AG04450 (cell line): Measurements from ENCODE around the gene DCPS. TPM values are rescaled to one million over a fixed set of nuclear protein-coding genes. Genes with fewer than 3 reads are reported as not detected.

Experiments used
- CTCF ChIA-PET: fragments of 300-600, 350-600 bp; formaldehyde crosslinking; extraction: SDS; loops from one replicate; lab custom pipeline; 2022; ENCODE audit warnings: antibody characterized with exemption, inconsistent platforms; lab: Charles Lee
- POLR2A ChIA-PET: fragments of 350-600 bp; formaldehyde crosslinking; extraction: SDS; loops from one replicate; lab custom pipeline; 2021; ENCODE audit warnings: antibody characterized with exemption, inconsistent platforms; lab: Yijun Ruan, JAX
- DNase-seq: peaks from one replicate; pipeline ENCODE4 v3.0.0-alpha.2; 2011; ENCODE audit warnings: low read depth, low spot score
- H3K27ac ChIP-seq: one replicate; pipeline ENCODE4 v1.5.1; 2012; ENCODE audit warnings: low read depth, low read length, control low read depth
- H3K27me3 ChIP-seq: one replicate; pipeline ENCODE4 v1.6.0; 2012; ENCODE audit warnings: low read length; ENCODE audit not compliant: control insufficient read depth, insufficient read depth
- H3K4me3 ChIP-seq: 2 replicates; pipeline ENCODE4 v1.5.1; 2011; ENCODE audit warnings: mild to moderate bottlenecking, low read depth, low read length, control low read depth
- H3K9me3 ChIP-seq: 2 replicates; pipeline ENCODE4 v1.5.1; 2012; ENCODE audit warnings: low read length; ENCODE audit not compliant: control insufficient read depth, insufficient read depth
- CTCF ChIP-seq: IDR thresholded peaks from 2 replicates; pipeline ENCODE4 v1.5.1; 2011; ENCODE audit warnings: low read depth, low read length, control low read depth, inconsistent platforms
- polyA plus RNA-seq: library from polyadenylated mRNA; depleted of rRNA; stranded (reverse); fragments of >200 nt; gene quantifications from 2 replicates; pipeline ENCODE4 v1.2.3, GENCODE V29; 2011

Gene DCPS
- polyA plus RNA-seq, 1 experiment: 20.4 TPM

GRCh38 chr11:126284829-126285228 is 19.0 kb upstream of the DCPS start:
- POLR2A ChIA-PET: no interaction called here
- Histone ChIP-seq H3K9me3 (no peaks in the 10 kb centered on the region), H3K4me3 (no peak overlapping the region), H3K27me3 (no peaks in the 10 kb centered on the region), H3K27ac (no peak overlapping the region)
- CTCF ChIA-PET: interaction anchor here (0.7 kb wide), 2 partner anchors 196 to 1518 kb away, joined by 5 to 6 read pairs; no protein-coding TSS in a partner anchor
- DNase-seq: peak; percentile 85
- no peak for TF ChIP-seq CTCF

- Histone ChIP-seq H3K9me3 (no peaks in the 10 kb centered on the region; the same call in 1 of the 2 replicates), H3K27ac (no peak overlapping the region), H3K27me3 (no peaks in the 10 kb centered on the region), H3K4me3 (no peak overlapping the region)
- TF ChIP-seq CTCF: no peak
- CTCF ChIA-PET: interaction anchor here (0.5 kb wide), 1 partner anchor 131 kb away, joined by 6 read pairs; no protein-coding TSS in a partner anchor
- POLR2A ChIA-PET: no interaction called here
- DNase-seq: no peak
Observed at GRCh38 chr11:126288237-126288636, 15.6 kb upstream of the DCPS start.

- DNase-seq: no peak
- ChIA-PET POLR2A (interaction anchor here (0.6 kb wide), 1 partner anchor 42 kb away, joined by 5 read pairs; no protein-coding TSS in a partner anchor), CTCF (no interaction called here)
- Histone ChIP-seq H3K4me3 (no peak overlapping the region), H3K27ac (no peak overlapping the region), H3K9me3 (no peaks in the 10 kb centered on the region; the same call in 1 of the 2 replicates), H3K27me3 (no peaks in the 10 kb centered on the region)
- TF ChIP-seq CTCF: no peak
Observed at GRCh38 chr11:126290887-126291286, 13.0 kb upstream of the DCPS start.

- POLR2A ChIA-PET: interaction anchor here (0.7 kb wide), 1 partner anchor 10 kb away, joined by 3 read pairs; the partner anchor contains the start of gene DCPS
- CTCF ChIA-PET: no interaction called here
Observed at GRCh38 chr11:126293726-126294125, 10.1 kb upstream of the DCPS start.

More at GRCh38 chr11:126293726-126294125, 10.1 kb upstream of the DCPS start:
- Histone ChIP-seq H3K9me3 (no peaks in the 10 kb centered on the region; the same call in 1 of the 2 replicates), H3K4me3 (no peak overlapping the region), H3K27me3 (no peaks in the 10 kb centered on the region), H3K27ac (no peak overlapping the region)
- TF ChIP-seq CTCF: no peak
- no peak for DNase-seq
